Measurements from ENCODE around the gene FBF1. TPM values are rescaled to one million over a fixed set of nuclear protein-coding genes. Genes with fewer than 3 reads are reported as not detected.
A peak's percentile ranks its signal among the peaks of the same experiment; 100 is the strongest.

FBF1 gene, protein sequence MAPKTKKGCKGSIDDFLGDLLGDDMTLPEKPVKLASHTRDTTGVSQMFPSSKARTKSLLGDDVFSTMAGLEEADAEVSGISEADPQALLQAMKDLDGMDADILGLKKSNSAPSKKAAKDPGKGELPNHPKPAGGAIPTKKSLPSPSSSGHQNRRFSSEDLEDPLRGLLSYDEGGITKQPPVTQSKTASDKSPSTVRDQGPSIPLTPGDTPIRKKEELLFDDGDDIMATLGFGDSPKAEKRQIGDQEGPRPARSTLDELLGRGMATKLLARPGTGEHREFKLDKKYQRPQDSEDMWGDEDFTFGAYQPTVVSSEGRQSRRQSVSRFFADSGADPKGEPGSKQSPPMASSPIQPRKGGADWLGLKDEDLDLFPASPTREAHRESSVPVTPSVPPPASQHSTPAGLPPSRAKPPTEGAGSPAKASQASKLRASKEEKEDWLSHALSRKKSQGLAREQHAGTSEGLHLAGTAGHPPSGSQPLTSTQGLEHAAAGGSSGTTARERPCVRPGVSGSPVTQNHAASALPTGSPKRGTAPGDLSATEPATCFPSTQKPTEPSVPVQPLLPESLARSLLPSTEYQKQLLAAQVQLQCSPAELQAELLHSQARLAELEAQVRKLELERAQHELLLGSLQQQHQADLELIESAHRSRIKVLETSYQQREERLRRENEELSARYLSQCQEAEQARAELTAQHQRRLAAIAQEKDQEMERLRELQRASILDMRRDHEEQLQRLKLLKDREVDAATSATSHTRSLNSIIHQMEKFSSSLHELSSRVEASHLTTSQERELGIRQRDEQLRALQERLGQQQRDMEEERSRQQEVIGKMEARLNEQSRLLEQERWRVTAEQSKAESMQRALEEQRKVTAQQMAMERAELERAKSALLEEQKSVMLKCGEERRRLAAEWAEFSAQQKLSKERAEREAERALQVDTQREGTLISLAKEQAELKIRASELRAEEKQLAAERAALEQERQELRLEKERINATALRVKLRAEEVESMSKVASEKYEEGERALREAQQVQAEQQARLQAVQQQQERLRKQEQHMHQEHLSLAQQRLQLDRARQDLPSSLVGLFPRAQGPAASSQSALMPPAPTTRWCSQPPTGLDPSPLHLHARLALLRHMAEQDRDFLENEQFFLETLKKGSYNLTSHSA
- polyA plus RNA-seq (11.7 and 13.5 TPM in 2 replicates), polyA minus RNA-seq (15.6 and 18.5 TPM in 2 replicates)

- Histone ChIP-seq H3K4me2 (ENCODE audit: low read length) (peak within 1 kb of the TSS; percentile 90), H3F3A (ENCODE audit: insufficient read depth, low read length, poor library complexity, severe bottlenecking) (no peaks in the 10 kb centered on the region), H3K36me3 (ENCODE audit: insufficient read depth, low read length) (no peaks in the 10 kb centered on the region), H3K9me3 (ENCODE audit: low read length) (no peaks in the 10 kb centered on the region), H3K27ac (ENCODE audit: low read length) (peak within 1 kb of the TSS; percentile 52), H3K4me3 (ENCODE audit: low read length) (peak within 1 kb of the TSS; percentile 99), H3K27me3 (ENCODE audit: insufficient read depth, low read depth, low read length) (no peaks in the 10 kb centered on the region), H4K20me1 (ENCODE audit: insufficient read depth) (no peaks in the 10 kb centered on the region), H3K79me2 (replicated peaks; ENCODE audit: insufficient read depth, low read length) (no peaks in the 10 kb centered on the region), H3K9me2 (ENCODE audit: insufficient read depth, low read length) (no peaks in the 10 kb centered on the region), H3K9ac (ENCODE audit: low read length) (peak within 1 kb of the TSS; percentile 84), H2AFZ (ENCODE audit: low read depth, low read length) (peak within 1 kb of the TSS; percentile 89)
- peak; percentile 37 for TF ChIP-seq SMC3 (conservative IDR thresholded peaks at IDR 0.05; ENCODE audit: poor library complexity)
- TF ChIP-seq CTCF (IDR thresholded peaks at IDR 0.05; ENCODE audit: poor library complexity, severe bottlenecking), result peak; percentile 38
- TF ChIP-seq, protein P1, sequence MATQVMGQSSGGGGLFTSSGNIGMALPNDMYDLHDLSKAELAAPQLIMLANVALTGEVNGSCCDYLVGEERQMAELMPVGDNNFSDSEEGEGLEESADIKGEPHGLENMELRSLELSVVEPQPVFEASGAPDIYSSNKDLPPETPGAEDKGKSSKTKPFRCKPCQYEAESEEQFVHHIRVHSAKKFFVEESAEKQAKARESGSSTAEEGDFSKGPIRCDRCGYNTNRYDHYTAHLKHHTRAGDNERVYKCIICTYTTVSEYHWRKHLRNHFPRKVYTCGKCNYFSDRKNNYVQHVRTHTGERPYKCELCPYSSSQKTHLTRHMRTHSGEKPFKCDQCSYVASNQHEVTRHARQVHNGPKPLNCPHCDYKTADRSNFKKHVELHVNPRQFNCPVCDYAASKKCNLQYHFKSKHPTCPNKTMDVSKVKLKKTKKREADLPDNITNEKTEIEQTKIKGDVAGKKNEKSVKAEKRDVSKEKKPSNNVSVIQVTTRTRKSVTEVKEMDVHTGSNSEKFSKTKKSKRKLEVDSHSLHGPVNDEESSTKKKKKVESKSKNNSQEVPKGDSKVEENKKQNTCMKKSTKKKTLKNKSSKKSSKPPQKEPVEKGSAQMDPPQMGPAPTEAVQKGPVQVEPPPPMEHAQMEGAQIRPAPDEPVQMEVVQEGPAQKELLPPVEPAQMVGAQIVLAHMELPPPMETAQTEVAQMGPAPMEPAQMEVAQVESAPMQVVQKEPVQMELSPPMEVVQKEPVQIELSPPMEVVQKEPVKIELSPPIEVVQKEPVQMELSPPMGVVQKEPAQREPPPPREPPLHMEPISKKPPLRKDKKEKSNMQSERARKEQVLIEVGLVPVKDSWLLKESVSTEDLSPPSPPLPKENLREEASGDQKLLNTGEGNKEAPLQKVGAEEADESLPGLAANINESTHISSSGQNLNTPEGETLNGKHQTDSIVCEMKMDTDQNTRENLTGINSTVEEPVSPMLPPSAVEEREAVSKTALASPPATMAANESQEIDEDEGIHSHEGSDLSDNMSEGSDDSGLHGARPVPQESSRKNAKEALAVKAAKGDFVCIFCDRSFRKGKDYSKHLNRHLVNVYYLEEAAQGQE (IDR thresholded peaks at IDR 0.05; ENCODE audit: borderline replicate concordance), result peak; percentile 63
- TF ChIP-seq RAD21 (conservative IDR thresholded peaks at IDR 0.05), result no peak
- TF ChIP-seq EP300 (conservative IDR thresholded peaks at IDR 0.05; ENCODE audit: poor library complexity, severe bottlenecking), result no peak
- TF ChIP-seq POLR2AphosphoS5 (IDR thresholded peaks at IDR 0.05), result peak; percentile 92
- peak; percentile 42 for TF ChIP-seq TAF1 (IDR thresholded peaks at IDR 0.05; ENCODE audit: low read depth)
- TF ChIP-seq EZH2 (IDR thresholded peaks at IDR 0.05; ENCODE audit: borderline replicate concordance, insufficient read depth, low read length, poor library complexity, severe bottlenecking), result no peak
- peak; percentile 96 for TF ChIP-seq MXI1 (conservative IDR thresholded peaks at IDR 0.05; ENCODE audit: poor library complexity, severe bottlenecking)
Measured at GRCh38 chr17:75940727-75941441, at the start of gene FBF1. TSS of gene FBF1 (minus strand) at chr17:75941042. CDS start at chr17:75938149, 2,893 bp downstream.
